ENCODE results near the gene RBM12. TPM values are rescaled to one million over a fixed set of nuclear protein-coding genes. Genes with fewer than 3 reads are reported as not detected.

The RBM12 gene
- total and polyA plus RNA-seq, 2 donors (not counting 3 experiments of a cell fraction or from before 2014, with no cell fraction given): 98.0 to 121 TPM

DNA sequence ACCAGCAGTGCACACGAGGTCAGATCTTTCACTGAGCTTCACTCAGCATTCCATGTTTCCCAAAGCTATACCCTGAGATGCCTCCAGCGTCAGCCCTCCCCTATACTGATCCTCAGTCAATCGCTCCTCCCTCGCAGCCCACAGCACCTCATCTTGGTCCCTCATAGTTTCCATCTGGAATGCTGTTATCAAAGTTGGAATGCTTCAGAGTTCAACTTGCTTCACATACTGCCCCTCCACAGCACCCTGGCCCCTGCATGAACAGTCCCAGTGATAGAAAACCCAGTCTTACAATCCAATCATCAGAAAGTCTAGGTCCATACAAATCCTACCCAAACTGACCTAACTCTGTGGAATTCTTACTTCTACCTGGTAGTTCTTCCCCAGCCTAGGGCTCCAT, 29.0 kb downstream of the RBM12 start:
- no peak overlapping the region for H3K27ac ChIP-seq (ENCODE audit: insufficient read depth, low read depth, low read length)
- ChIA-PET CTCF (interaction anchor here (1.5 kb wide), 1 partner anchor 19 kb away, joined by 4 read pairs; no protein-coding TSS in a partner anchor), POLR2A (no interaction called here)
- no peak overlapping the region for H2AFZ ChIP-seq (ENCODE audit: low read depth, low read length)
- no peak overlapping the region for H3K4me2 ChIP-seq (ENCODE audit: insufficient read depth, low read length)
- H3K4me1 ChIP-seq (ENCODE audit: control insufficient read depth, extremely low read depth, insufficient read depth, low read length): no peaks in the 10 kb centered on the region
- no peak for TF ChIP-seq FOS (IDR thresholded peaks at IDR 0.05; ENCODE audit: borderline replicate concordance, insufficient read depth, low read length)
- no peak for TF ChIP-seq EZH2 (IDR thresholded peaks at IDR 0.05; ENCODE audit: borderline replicate concordance, low read depth, low read length, severe bottlenecking)
- no peak for TF ChIP-seq POLR2A (IDR thresholded peaks at IDR 0.05; ENCODE audit: low read depth, low read length)
- TF ChIP-seq POLR2AphosphoS5 (IDR thresholded peaks at IDR 0.05; ENCODE audit: insufficient read depth, low read depth, low read length): no peak
- TF ChIP-seq MYC (IDR thresholded peaks at IDR 0.05; ENCODE audit: low read depth, low read length): no peak
- no peak for TF ChIP-seq JUN (IDR thresholded peaks at IDR 0.05; ENCODE audit: borderline replicate concordance, insufficient read depth, insufficient read length, low read depth)
- TF ChIP-seq, protein P1, sequence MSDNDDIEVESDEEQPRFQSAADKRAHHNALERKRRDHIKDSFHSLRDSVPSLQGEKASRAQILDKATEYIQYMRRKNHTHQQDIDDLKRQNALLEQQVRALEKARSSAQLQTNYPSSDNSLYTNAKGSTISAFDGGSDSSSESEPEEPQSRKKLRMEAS (IDR thresholded peaks at IDR 0.05; ENCODE audit: insufficient read depth, insufficient read length): no peak
- TF ChIP-seq, protein P2, sequence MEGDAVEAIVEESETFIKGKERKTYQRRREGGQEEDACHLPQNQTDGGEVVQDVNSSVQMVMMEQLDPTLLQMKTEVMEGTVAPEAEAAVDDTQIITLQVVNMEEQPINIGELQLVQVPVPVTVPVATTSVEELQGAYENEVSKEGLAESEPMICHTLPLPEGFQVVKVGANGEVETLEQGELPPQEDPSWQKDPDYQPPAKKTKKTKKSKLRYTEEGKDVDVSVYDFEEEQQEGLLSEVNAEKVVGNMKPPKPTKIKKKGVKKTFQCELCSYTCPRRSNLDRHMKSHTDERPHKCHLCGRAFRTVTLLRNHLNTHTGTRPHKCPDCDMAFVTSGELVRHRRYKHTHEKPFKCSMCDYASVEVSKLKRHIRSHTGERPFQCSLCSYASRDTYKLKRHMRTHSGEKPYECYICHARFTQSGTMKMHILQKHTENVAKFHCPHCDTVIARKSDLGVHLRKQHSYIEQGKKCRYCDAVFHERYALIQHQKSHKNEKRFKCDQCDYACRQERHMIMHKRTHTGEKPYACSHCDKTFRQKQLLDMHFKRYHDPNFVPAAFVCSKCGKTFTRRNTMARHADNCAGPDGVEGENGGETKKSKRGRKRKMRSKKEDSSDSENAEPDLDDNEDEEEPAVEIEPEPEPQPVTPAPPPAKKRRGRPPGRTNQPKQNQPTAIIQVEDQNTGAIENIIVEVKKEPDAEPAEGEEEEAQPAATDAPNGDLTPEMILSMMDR (IDR thresholded peaks at IDR 0.05; ENCODE audit: extremely low read depth in 1 of 2, insufficient read depth in 1 of 2, low read depth in 1 of 2, low read length in 2 of 2): no peak
- TF ChIP-seq GATA2 (IDR thresholded peaks at IDR 0.05; ENCODE audit: insufficient read depth, insufficient read length, low read depth, low read length): no peak
- H3K36me3 ChIP-seq (ENCODE audit: control insufficient read depth in 2 of 2, extremely low read depth in 1 of 2, insufficient read depth in 2 of 2, low read length in 2 of 2): peaks cover 0 to 16% of the 10 kb centered on the region in 2 experiments
- H3K27me3 ChIP-seq (ENCODE audit: control insufficient read depth in 2 of 2, insufficient read depth in 2 of 2, low read length in 2 of 2): no peaks in the 10 kb centered on the region
- no peak for FAIRE-seq
- H3K9ac ChIP-seq (replicated peaks; ENCODE audit: extremely low read depth, insufficient read depth, low read length): no peak overlapping the region
- H3K4me3 ChIP-seq (replicated peaks in 1 of 3; ENCODE audit: insufficient read depth in 1 of 3, low read depth in 1 of 3, low read length in 3 of 3): no peak overlapping the region
- H3K9me3 ChIP-seq (replicated peaks; ENCODE audit: control insufficient read depth, insufficient read depth, low read length): no peaks in the 10 kb centered on the region
- no TSS peak for BruUV-seq (replicated peaks)
- dilution Hi-C loops (cut with MboI; ENCODE audit: extremely low pct_ligation_motif_present, low sequenced_read_pairs): no loop called here
- H3K79me2 ChIP-seq (ENCODE audit: control insufficient read depth, insufficient read depth, low read length): peaks cover 29% of the 10 kb centered on the region
- intact Hi-C loops (cut with micrococcal nuclease): no loop called here
- no peaks in the 10 kb centered on the region for H3K9me1 ChIP-seq (replicated peaks; ENCODE audit: control insufficient read depth, extremely low read depth, insufficient read depth, low read length)
- no peak for DNase-seq (ENCODE audit: low read depth, low spot score)
- peaks cover under 1% of the 10 kb centered on the region for H4K20me1 ChIP-seq (replicated peaks; ENCODE audit: control insufficient read depth, extremely low read depth, insufficient read depth, low read length)

Measured in endothelial cell of umbilical vein (primary cell).